GM21786 (cell line): ENCODE results near the gene ROBO1.

Experiments used
- ATAC-seq: cut with Tn5 transposase; IDR thresholded peaks from one replicate; pipeline ENCODE4 v1.9.1; 2021; ENCODE audit not compliant: unreplicated experiment

ROBO1 gene

GRCh38 chr3:79253271-79253670, 514.5 kb downstream of the ROBO1 start:
- ATAC-seq: no peak

DNA sequence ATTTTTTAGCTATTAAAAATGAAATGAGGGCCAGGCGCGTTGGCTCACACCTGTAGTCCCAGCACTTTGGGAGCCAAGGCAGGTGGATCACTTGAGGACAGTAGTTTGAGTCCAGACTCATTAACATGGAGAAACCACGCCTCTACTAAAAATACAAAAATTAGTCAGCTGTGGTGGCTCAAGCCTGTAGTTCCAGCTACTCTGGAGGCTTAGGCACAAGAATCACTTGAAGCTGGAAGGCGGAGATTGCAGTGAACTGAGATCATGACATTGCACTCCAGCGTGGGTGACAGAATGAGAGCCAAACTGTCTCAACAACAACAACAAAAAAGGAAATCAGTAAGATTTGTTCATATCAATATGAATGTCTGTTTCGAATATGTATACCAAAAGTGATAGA, 517.1 kb downstream of the ROBO1 start:
- no peak for ATAC-seq

DNA sequence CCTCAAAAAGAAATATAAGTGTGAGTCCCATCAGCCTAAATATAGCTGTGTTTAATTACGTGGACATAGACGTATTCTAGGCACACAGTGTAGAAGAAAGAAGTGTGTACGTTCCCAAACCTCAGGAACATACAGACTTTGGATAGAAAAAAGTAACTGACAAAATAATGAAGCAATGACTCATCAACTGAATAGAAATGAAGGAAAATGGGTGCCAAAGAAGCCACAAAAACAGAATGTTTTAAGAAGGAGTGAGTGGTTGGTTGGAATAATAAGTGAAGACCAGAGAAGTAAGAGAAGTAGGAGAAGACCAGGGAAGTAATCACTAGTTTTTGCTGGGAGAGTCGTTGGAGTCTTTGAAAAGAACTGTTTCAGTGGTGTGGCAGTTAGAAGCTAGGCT, 518.1 kb downstream of the ROBO1 start:
- no peak for ATAC-seq

DNA sequence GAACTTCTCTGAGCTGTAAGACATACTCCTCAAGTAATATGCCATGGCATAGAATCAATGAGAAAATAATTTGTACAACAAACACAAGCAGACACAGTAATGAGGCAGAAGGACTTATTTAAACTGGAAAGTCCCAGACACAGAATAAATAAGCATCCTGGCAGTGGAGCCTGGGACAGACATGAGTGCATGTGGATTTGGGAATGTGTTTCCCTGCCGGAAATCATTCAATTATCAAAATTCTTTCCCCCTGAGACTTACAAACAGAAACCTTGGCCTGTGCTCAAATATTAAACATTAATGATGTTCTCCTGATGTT, 520.1 kb downstream of the ROBO1 start:
- ATAC-seq: no peak

GRCh38 chr3:79246875-79247724, 520.7 kb downstream of the ROBO1 start:
- ATAC-seq: no peak

GRCh38 chr3:79245284-79246138, 522.3 kb downstream of the ROBO1 start:
- ATAC-seq: no peak

- ATAC-seq: no peak
Measured at GRCh38 chr3:79236496-79236895, 531.3 kb downstream of the ROBO1 start.

GRCh38 chr3:79233431-79234060, 534.3 kb downstream of the ROBO1 start:
- ATAC-seq: no peak

- no peak for ATAC-seq
Measured at GRCh38 chr3:79230266-79230665, 537.5 kb downstream of the ROBO1 start.

- no peak for ATAC-seq
Measured at GRCh38 chr3:79217096-79217495, 550.7 kb downstream of the ROBO1 start.

GRCh38 chr3:79215286-79215685, 552.5 kb downstream of the ROBO1 start:
- no peak for ATAC-seq

DNA sequence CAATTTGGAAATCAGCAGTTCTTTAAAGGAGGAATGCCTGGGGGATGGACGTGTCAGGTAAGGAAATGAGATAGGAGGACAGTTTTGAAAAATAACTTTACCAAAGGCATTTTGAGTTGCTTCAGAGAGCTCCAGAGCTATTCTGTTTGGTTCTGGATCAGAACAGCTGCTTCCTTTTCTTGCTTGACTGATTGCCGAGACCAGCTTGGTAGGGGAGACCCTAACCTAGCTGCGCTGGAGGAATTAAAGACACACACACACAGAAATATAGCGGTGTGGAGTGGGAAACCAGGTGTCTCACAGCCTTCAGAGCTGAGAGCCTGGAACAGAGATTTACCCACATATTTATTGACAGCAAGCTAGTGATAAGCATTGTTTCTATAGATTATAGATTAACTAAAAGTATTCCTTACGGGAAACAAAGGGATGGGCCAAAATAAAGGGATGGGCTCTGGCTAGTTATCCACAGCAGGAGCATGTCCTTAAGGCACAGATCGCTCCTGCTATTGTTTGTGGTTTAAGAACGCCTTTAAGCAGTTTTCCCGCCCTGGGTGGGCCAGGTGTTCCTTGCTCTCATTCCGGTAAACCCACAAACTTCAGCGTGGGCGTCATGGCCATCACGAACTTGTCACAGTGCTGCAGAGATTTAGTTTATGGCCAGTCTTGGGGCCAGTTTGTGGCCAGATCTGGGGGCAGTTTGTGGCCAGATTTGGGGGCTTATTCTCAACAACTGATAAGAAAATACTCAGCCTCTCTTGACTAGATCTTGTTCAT, 556.0 kb downstream of the ROBO1 start:
- no peak for ATAC-seq

DNA sequence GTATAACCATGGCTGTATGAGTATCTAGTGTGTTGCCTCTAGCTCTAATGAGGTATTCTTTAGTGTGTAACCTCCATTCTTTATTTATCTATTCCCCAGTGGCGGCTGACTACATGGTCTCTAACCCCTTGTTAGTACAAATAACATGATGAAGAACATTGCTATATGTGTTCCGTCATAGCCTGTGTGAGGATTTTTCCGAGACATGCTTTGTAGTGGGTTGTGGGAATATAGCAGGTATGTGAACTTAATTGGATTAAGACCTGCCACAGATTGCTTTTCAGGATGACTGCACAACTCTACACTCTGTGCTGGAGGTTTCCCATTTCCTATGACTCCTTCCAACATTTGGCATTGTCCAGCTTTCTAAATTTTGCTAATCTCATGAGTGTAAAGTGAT, 563.4 kb downstream of the ROBO1 start:
- ATAC-seq: no peak

- no peak for ATAC-seq
Measured at GRCh38 chr3:79203144-79203519, 564.7 kb downstream of the ROBO1 start.

- no peak for ATAC-seq
Measured at GRCh38 chr3:79202471-79203143, 565.2 kb downstream of the ROBO1 start.

- ATAC-seq: no peak
Measured at GRCh38 chr3:79200456-79200855, 567.3 kb downstream of the ROBO1 start.

DNA sequence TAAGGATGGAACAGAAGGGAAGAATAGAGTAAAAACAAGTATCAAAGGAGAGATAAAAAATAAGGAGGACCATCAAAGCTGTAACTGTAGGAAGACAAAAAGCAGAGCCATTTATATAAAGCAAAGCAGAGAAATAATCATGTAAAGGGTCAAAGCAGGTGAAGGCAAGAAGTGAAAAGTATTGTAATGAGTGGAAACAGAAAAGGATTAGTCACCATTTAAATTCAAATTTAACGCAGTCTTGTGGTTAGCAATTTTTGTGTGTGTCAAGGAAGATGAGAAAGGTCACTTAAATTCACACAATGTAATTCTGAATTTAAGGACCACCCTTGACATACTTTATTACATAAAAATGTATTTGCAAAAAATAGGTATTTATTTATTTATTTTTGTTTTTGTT, 567.8 kb downstream of the ROBO1 start:
- ATAC-seq: no peak

GRCh38 chr3:79187426-79187825, 580.4 kb downstream of the ROBO1 start:
- no peak for ATAC-seq

DNA sequence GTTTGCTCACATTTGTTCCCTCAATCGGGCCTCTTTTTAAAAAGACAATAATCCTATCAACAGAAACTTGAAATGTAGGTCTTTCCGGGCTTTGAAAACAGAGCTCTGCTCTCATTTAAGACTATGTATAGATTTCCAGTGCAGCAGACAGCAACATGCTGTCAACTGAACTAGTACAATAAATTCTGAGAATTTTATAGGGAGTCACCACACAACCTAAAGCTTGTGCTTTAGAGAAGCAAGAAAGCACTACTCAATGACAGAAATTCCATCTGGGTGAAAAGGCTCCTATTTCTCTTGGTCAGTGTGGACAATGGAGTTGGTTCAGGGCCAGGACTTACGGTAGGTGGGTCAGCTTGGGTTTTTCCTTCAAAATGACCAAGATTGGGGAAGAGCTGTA, 583.5 kb downstream of the ROBO1 start:
- no peak for ATAC-seq

GRCh38 chr3:79183496-79183895, 584.3 kb downstream of the ROBO1 start:
- ATAC-seq: no peak
